WTC11 (cell line): ENCODE results near the gene LRFN2.

Source experiments
- ATF6 ChIP-seq: sonication (generic); formaldehyde crosslinking; IDR thresholded peaks from 2 replicates; pipeline ENCODE4 v1.8.1; 2023; ENCODE audit warnings: mild to moderate bottlenecking, missing genetic modification reagents
- CTCF ChIP-seq: fragments of 200-600 bp; IDR thresholded peaks from 2 replicates; pipeline ENCODE4 v1.8.0; 2022; ENCODE audit warnings: antibody characterized with exemption
- E2F4 ChIP-seq: sonication (generic); formaldehyde crosslinking; IDR thresholded peaks from 2 replicates; pipeline ENCODE4 v1.8.1; 2022; ENCODE audit warnings: low read depth, mild to moderate bottlenecking, moderate library complexity, missing genetic modification reagents, borderline replicate concordance
- FOXP1 ChIP-seq: sonication (generic); formaldehyde crosslinking; IDR thresholded peaks from 2 replicates; pipeline ENCODE4 v1.8.0; 2022; ENCODE audit warnings: missing genetic modification reagents, mild to moderate bottlenecking, moderate library complexity, borderline replicate concordance
- JAZF1 ChIP-seq: fragments of 250-450 bp; sonication (Bioruptor Pico); IDR thresholded peaks from 2 replicates; pipeline ENCODE4 v1.9.0; 2021; ENCODE audit warnings: moderate library complexity, mild to moderate bottlenecking, inconsistent platforms
- PRRX2 ChIP-seq: fragments of 250-450 bp; sonication (Bioruptor Pico); IDR thresholded peaks from 2 replicates; pipeline ENCODE4 v1.8.0; 2021; ENCODE audit warnings: mild to moderate bottlenecking
- SMAD3 ChIP-seq: sonication (generic); formaldehyde crosslinking; IDR thresholded peaks from 2 replicates; pipeline ENCODE4 v1.8.0; 2022; ENCODE audit warnings: missing genetic modification reagents, mild to moderate bottlenecking, borderline replicate concordance
- USF1 ChIP-seq: sonication (generic); formaldehyde crosslinking; IDR thresholded peaks from 2 replicates; pipeline ENCODE4 v1.8.0; 2022; ENCODE audit warnings: mild to moderate bottlenecking, missing genetic modification reagents
- TF ChIP-seq, protein P1 (sequence below): sonication (generic); formaldehyde crosslinking; IDR thresholded peaks from 2 replicates; pipeline ENCODE4 v1.8.1; 2022; ENCODE audit warnings: mild to moderate bottlenecking, moderate library complexity, missing genetic modification reagents
- TF ChIP-seq, protein P2 (sequence below): sonication (generic); formaldehyde crosslinking; IDR thresholded peaks from 2 replicates; pipeline ENCODE4 v1.8.1; 2023; ENCODE audit warnings: mild to moderate bottlenecking, moderate library complexity, missing genetic modification reagents

DNA sequence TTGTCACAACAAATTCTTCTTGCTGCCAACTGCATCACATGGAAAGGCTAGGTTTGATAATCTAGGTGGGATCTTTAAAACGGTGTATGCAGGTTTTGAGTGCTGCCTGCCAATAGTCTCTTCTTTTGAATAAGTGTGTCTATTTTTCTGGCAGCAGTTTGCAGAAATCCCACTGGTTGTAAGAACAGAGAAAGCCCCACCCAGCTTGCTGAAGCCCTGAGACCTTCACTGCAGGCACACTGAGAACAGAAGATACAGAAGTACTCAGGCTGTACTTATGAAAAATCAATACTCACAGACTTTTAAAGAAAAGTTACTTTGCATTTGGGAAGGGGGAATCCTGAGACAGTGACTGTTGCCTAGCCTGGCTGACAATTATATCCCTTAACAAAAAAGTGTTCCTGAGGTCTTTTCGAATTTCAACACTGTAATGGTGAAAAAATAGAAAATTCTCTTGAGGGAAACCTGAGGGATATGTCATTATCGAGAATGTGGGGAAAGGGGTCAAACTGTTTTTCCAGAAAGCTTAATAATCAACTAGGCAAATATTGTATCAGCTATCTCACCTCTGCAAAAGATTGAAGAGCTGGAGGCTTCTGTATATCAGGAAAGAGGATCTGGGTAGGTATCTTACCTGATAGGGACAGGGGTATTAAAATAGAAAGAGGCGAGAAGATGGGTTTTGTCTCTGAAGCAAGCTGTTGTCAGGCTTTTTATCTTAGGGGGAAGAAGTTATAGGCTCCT lies 199.9 kb downstream of the LRFN2 start:
- TF ChIP-seq E2F4 (CRISPR knock-in tag) (no peak), CTCF (no peak), USF1 (CRISPR knock-in tag) (no peak), SMAD3 (CRISPR knock-in tag) (no peak), PRRX2 (no peak), ATF6 (no peak), JAZF1 (CRISPR knock-in tag) (no peak), FOXP1 (CRISPR knock-in tag) (no peak)
- TF ChIP-seq, protein P1, sequence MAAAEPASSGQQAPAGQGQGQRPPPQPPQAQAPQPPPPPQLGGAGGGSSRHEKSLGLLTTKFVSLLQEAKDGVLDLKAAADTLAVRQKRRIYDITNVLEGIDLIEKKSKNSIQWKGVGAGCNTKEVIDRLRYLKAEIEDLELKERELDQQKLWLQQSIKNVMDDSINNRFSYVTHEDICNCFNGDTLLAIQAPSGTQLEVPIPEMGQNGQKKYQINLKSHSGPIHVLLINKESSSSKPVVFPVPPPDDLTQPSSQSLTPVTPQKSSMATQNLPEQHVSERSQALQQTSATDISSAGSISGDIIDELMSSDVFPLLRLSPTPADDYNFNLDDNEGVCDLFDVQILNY (CRISPR knock-in tag), result no peak
- TF ChIP-seq, protein P2, sequence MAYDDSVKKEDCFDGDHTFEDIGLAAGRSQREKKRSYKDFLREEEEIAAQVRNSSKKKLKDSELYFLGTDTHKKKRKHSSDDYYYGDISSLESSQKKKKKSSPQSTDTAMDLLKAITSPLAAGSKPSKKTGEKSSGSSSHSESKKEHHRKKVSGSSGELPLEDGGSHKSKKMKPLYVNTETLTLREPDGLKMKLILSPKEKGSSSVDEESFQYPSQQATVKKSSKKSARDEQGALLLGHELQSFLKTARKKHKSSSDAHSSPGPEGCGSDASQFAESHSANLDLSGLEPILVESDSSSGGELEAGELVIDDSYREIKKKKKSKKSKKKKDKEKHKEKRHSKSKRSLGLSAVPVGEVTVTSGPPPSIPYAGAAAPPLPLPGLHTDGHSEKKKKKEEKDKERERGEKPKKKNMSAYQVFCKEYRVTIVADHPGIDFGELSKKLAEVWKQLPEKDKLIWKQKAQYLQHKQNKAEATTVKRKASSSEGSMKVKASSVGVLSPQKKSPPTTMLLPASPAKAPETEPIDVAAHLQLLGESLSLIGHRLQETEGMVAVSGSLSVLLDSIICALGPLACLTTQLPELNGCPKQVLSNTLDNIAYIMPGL (CRISPR knock-in tag), result no peak
